Hepatocyte (in vitro differentiated cells): Measurements from ENCODE around the gene EHBP1.

Experiments
- EZH2 ChIP-seq: fragments of 200-600 bp; sonication (generic); IDR thresholded peaks from 2 replicates; pipeline ENCODE4 v1.6.1; 2016; ENCODE audit warnings: antibody characterized with exemption, mild to moderate bottlenecking, borderline replicate concordance
- EZH2phosphoT487 ChIP-seq: fragments of 200-600 bp; sonication (generic); IDR thresholded peaks from one replicate; pipeline ENCODE4 v1.6.1; 2018; ENCODE audit warnings: antibody characterized with exemption, mild to moderate bottlenecking, low read depth, moderate library complexity; ENCODE audit not compliant: unreplicated experiment, severe bottlenecking
- TF ChIP-seq, protein P1 (sequence below): fragments of 200-600 bp; sonication (generic); IDR thresholded peaks from 2 replicates; pipeline ENCODE4 v1.5.1; 2016; ENCODE audit warnings: antibody characterized with exemption, mild to moderate bottlenecking; ENCODE audit not compliant: poor library complexity

DNA sequence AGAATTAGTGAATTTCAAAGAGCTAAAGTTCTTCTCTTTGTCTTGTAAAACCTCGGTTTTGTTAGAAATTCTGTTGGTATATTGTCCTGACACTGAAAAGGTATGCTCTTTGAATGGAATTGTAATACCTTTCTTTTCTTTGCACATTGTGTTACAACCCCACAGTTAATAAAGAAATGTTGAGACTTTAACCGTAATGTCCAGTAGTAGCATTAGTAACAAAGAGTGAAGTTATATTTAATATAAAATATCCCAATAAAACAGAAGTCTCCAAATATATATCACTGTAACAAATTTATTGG, 69.8 kb downstream of the EHBP1 start:
- TF ChIP-seq, protein P1, sequence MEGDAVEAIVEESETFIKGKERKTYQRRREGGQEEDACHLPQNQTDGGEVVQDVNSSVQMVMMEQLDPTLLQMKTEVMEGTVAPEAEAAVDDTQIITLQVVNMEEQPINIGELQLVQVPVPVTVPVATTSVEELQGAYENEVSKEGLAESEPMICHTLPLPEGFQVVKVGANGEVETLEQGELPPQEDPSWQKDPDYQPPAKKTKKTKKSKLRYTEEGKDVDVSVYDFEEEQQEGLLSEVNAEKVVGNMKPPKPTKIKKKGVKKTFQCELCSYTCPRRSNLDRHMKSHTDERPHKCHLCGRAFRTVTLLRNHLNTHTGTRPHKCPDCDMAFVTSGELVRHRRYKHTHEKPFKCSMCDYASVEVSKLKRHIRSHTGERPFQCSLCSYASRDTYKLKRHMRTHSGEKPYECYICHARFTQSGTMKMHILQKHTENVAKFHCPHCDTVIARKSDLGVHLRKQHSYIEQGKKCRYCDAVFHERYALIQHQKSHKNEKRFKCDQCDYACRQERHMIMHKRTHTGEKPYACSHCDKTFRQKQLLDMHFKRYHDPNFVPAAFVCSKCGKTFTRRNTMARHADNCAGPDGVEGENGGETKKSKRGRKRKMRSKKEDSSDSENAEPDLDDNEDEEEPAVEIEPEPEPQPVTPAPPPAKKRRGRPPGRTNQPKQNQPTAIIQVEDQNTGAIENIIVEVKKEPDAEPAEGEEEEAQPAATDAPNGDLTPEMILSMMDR, result no peak
- TF ChIP-seq EZH2, result no peak
- TF ChIP-seq EZH2phosphoT487, result no peak
